Measurements from ENCODE around the gene MRPS10. TPM values are rescaled to one million over a fixed set of nuclear protein-coding genes. Genes with fewer than 3 reads are reported as not detected.

The MRPS10 gene
- 10 to 100 TPM in 3 of 4 donors, 1 to 10 TPM in 1; 7.6 to 52.8 (median 22.2) TPM for total RNA-seq

GRCh38 chr6:42217519-42218367, at the start of gene MRPS10:
Gene MRPS10, minus strand, starts transcription at chr6:42217861. Its CDS starts 12 bp downstream, at chr6:42217849.
- intact Hi-C loops (cut with DNase I; ENCODE audit: low total_unique reads), result no loop called here

GRCh38 chr6:42266538-42266937, 48.9 kb upstream of the MRPS10 start:
- Histone ChIP-seq H3K36me3 (no peaks in the 10 kb centered on the region), H3K27ac (no peak overlapping the region), H3K27me3 (no peaks in the 10 kb centered on the region), H3K4me3 (no peak overlapping the region), H3K9me3 (no peaks in the 10 kb centered on the region), H3K4me1 (no peaks in the 10 kb centered on the region)
- no peak for DNase-seq
- intact Hi-C loops (cut with DNase I; ENCODE audit: low total_unique reads), result no loop called here
- TF ChIP-seq CTCF (IDR thresholded peaks at IDR 0.05) (no peak), POLR2A (IDR thresholded peaks at IDR 0.05) (no peak)

More at GRCh38 chr6:42217519-42218367, at the start of gene MRPS10:
- DNase-seq, result peak; percentile 91 to 94
- peaks cover 0 to 5% of the 10 kb centered on the region in 2 donors for H3K4me1 ChIP-seq
- H3K4me3 ChIP-seq, result peak within 1 kb of the TSS; percentile 58 to 73
- TF ChIP-seq CTCF (IDR thresholded peaks at IDR 0.05), result peak in 2 of 4 experiments; percentile 26 to 46
- TF ChIP-seq POLR2A (IDR thresholded peaks at IDR 0.05), result peak in 1 of 2 donors; percentile 72
- peak within 1 kb of the TSS; percentile 72 to 79 for H3K27ac ChIP-seq
- H3K27me3 ChIP-seq, result no peaks in the 10 kb centered on the region
- H3K36me3 ChIP-seq, result no peaks in the 10 kb centered on the region
- H3K9me3 ChIP-seq, result no peaks in the 10 kb centered on the region

GRCh38 chr6:42264852-42265390, 47.3 kb upstream of the MRPS10 start:
- TF ChIP-seq CTCF (IDR thresholded peaks at IDR 0.05) (no peak), POLR2A (IDR thresholded peaks at IDR 0.05) (no peak)
- no peaks in the 10 kb centered on the region for H3K27me3 ChIP-seq
- H3K27ac ChIP-seq, result no peak overlapping the region
- intact Hi-C loops (cut with DNase I; ENCODE audit: low total_unique reads), result no loop called here
- H3K9me3 ChIP-seq, result no peaks in the 10 kb centered on the region
- H3K36me3 ChIP-seq, result no peaks in the 10 kb centered on the region
- DNase-seq, result no peak
- no peak overlapping the region for H3K4me3 ChIP-seq
- H3K4me1 ChIP-seq, result no peaks in the 10 kb centered on the region

GRCh38 chr6:42264162-42264851, 46.6 kb upstream of the MRPS10 start:
- Histone ChIP-seq H3K36me3 (no peaks in the 10 kb centered on the region), H3K4me3 (no peak overlapping the region), H3K27ac (no peak overlapping the region), H3K27me3 (no peaks in the 10 kb centered on the region), H3K9me3 (no peaks in the 10 kb centered on the region), H3K4me1 (no peaks in the 10 kb centered on the region)
- TF ChIP-seq POLR2A (IDR thresholded peaks at IDR 0.05), result no peak
- TF ChIP-seq CTCF (IDR thresholded peaks at IDR 0.05), result no peak
- no peak for DNase-seq
- intact Hi-C loops (cut with DNase I; ENCODE audit: low total_unique reads), result no loop called here

All from uterus (tissue), 4 donors.